H1 (cell line): ENCODE data around the gene CLEC16A. TPM values are rescaled to one million over a fixed set of nuclear protein-coding genes. Genes with fewer than 3 reads are reported as not detected.

ENCODE experiments used
- CTCF ChIA-PET: fragments of 300-600 bp; sonication (Branson Sonifier 250); formaldehyde crosslinking; loops from one replicate; lab custom pipeline; 2021; ENCODE audit not compliant: partially characterized antibody; lab: Charles Lee
- POLR2A ChIA-PET: fragments of 300-600 bp; sonication (Branson Sonifier 250); formaldehyde crosslinking; loops from one replicate; lab custom pipeline; 2021; ENCODE audit warnings: inconsistent platforms; ENCODE audit not compliant: partially characterized antibody; lab: Charles Lee
- DNase-seq, 2 experiments: peaks; one replicate each; pipeline versions ENCODE4 v3.0.0 to v3.0.0-alpha.2; 2010 to 2022; ENCODE audit warnings: low spot score in 2 of 2, low read depth in 1 of 2, mixed read lengths in 1 of 2
- FAIRE-seq: peaks from 2 replicates; lab custom pipeline; 2011; peaks lifted over from hg19 to GRCh38; lab: Jason Lieb, UNC
- H2AFZ ChIP-seq: 2 replicates; pipeline ENCODE4 v1.8.1; 2012; ENCODE audit warnings: low read length, inconsistent platforms
- H2AK5ac ChIP-seq: 2 replicates; pipeline ENCODE4 v1.6.1; 2013; ENCODE audit warnings: low read depth, low read length
- H2BK120ac ChIP-seq: replicated peaks from 2 replicates; pipeline ENCODE3; 2013; ENCODE audit warnings: low read depth, low read length, inconsistent platforms
- H2BK12ac ChIP-seq: 2 replicates; pipeline ENCODE4 v1.6.1; 2013; ENCODE audit warnings: low read depth, low read length
- H2BK15ac ChIP-seq: 2 replicates; pipeline ENCODE4 v1.6.1; 2013; ENCODE audit warnings: low read length
- H2BK20ac ChIP-seq: 2 replicates; pipeline ENCODE4 v1.6.1; 2013; ENCODE audit warnings: low read length
- H2BK5ac ChIP-seq: 2 replicates; pipeline ENCODE4 v1.6.1; 2013; ENCODE audit warnings: low read depth, low read length
- H3K14ac ChIP-seq: 2 replicates; pipeline ENCODE4 v1.6.1; 2013; ENCODE audit warnings: inconsistent platforms; ENCODE audit not compliant: insufficient read length
- H3K18ac ChIP-seq: 2 replicates; pipeline ENCODE4 v1.6.1; 2013; ENCODE audit warnings: low read length; ENCODE audit errors: extremely low read depth
- H3K23ac ChIP-seq: 2 replicates; pipeline ENCODE4 v1.6.1; 2013; ENCODE audit warnings: inconsistent platforms; ENCODE audit not compliant: insufficient read length
- H3K23me2 ChIP-seq: 2 replicates; pipeline ENCODE4 v1.6.1; 2013; ENCODE audit warnings: low read depth, low read length
- H3K27ac ChIP-seq: 2 replicates; pipeline ENCODE4 v1.6.1; 2011; ENCODE audit warnings: low read depth, low read length, inconsistent platforms
- H3K27me3 ChIP-seq, 4 experiments: replicated peaks in 1 of 4; 1 replicate in 1 of 4; 2 replicates in 3 of 4; pipeline versions ENCODE4 v1.6.1 to v1.8.1; 2011 to 2013; ENCODE audit warnings: low read length in 3 of 4, mild to moderate bottlenecking in 3 of 4, inconsistent platforms in 2 of 4, mixed read lengths in 2 of 4, moderate library complexity in 1 of 4; ENCODE audit not compliant: control insufficient read depth in 3 of 4, insufficient read depth in 3 of 4; ENCODE audit errors: extremely low read depth in 1 of 4
- H3K36me3 ChIP-seq, 4 experiments: 2 replicates each; pipeline versions ENCODE4 v1.6.1 to v1.8.1; 2011 to 2013; ENCODE audit warnings: mild to moderate bottlenecking in 4 of 4, low read length in 3 of 4, moderate library complexity in 2 of 4, control low read depth in 1 of 4, inconsistent platforms in 1 of 4; ENCODE audit not compliant: insufficient read depth in 4 of 4, control insufficient read depth in 2 of 4
- H3K4ac ChIP-seq: replicated peaks from 2 replicates; pipeline ENCODE3; 2013; ENCODE audit warnings: low read length, low read depth, mixed read lengths, inconsistent platforms; ENCODE audit not compliant: insufficient read length
- H3K4me1 ChIP-seq, 4 experiments: replicated peaks in 1 of 4; 1 replicate in 1 of 4; 2 replicates in 3 of 4; pipeline versions ENCODE4 v1.6.1 to v1.8.1; 2011 to 2013; ENCODE audit warnings: low read length in 3 of 4, inconsistent platforms in 2 of 4, mixed read lengths in 1 of 4; ENCODE audit not compliant: insufficient read depth in 4 of 4, control insufficient read depth in 3 of 4
- H3K4me2 ChIP-seq, 2 experiments: 2 replicates each; pipeline versions ENCODE4 v1.6.1 to v1.8.1; 2011 to 2013; ENCODE audit warnings: low read depth in 2 of 2, low read length in 2 of 2, control low read depth in 1 of 2, inconsistent platforms in 1 of 2, mild to moderate bottlenecking in 1 of 2; ENCODE audit not compliant: insufficient read depth in 1 of 2
- H3K4me3 ChIP-seq, 4 experiments: fragments of 200-600, 300-600 bp in 1 of 4; sonication (generic), shearing (Covaris generic), sonication (Bioruptor Twin) in 1 of 4; 2 replicates each; pipeline versions ENCODE4 v1.5.1 to v1.8.1; 2011 to 2016; ENCODE audit warnings: low read length in 4 of 4, low read depth in 3 of 4, control low read depth in 2 of 4, inconsistent platforms in 2 of 4, mild to moderate bottlenecking in 2 of 4, mixed read lengths in 1 of 4, moderate library complexity in 1 of 4; ENCODE audit not compliant: insufficient read depth in 2 of 4; ENCODE audit errors: extremely low read depth in 1 of 4
- H3K56ac ChIP-seq: replicated peaks from 2 replicates; pipeline ENCODE3; 2013; ENCODE audit warnings: low read depth, mild to moderate bottlenecking, mixed read lengths, low read length, inconsistent platforms; ENCODE audit not compliant: insufficient read length
- H3K79me1 ChIP-seq: 2 replicates; pipeline ENCODE4 v1.6.1; 2013; ENCODE audit warnings: low read depth, low read length, control low read depth
- H3K79me2 ChIP-seq, 2 experiments: 2 replicates each; pipeline versions ENCODE4 v1.6.1 to v1.8.1; 2012 to 2013; ENCODE audit warnings: low read length in 2 of 2, mild to moderate bottlenecking in 2 of 2, inconsistent platforms in 1 of 2; ENCODE audit not compliant: insufficient read depth in 2 of 2, control insufficient read depth in 1 of 2
- H3K9ac ChIP-seq, 4 experiments: replicated peaks in 1 of 4; 1 replicate in 1 of 4; 2 replicates in 3 of 4; pipeline versions ENCODE4 v1.6.1 to v1.8.1; 2011 to 2013; ENCODE audit warnings: low read depth in 3 of 4, low read length in 3 of 4, control low read depth in 2 of 4, mild to moderate bottlenecking in 2 of 4, moderate library complexity in 2 of 4, inconsistent platforms in 1 of 4; ENCODE audit errors: extremely low read depth in 1 of 4
- H3K9me3 ChIP-seq, 2 experiments: 2 replicates each; pipeline versions ENCODE4 v1.6.1 to v1.8.1; 2012 to 2013; ENCODE audit warnings: mild to moderate bottlenecking in 2 of 2, moderate library complexity in 2 of 2, control low read depth in 1 of 2, inconsistent platforms in 1 of 2, low read depth in 1 of 2, low read length in 1 of 2, mixed read lengths in 1 of 2; ENCODE audit not compliant: insufficient read depth in 2 of 2
- H4K20me1 ChIP-seq, 2 experiments: replicated peaks in 1 of 2; 2 replicates each; pipeline versions ENCODE3 to v1.8.1; 2011 to 2013; ENCODE audit warnings: inconsistent platforms in 2 of 2, low read length in 2 of 2, mild to moderate bottlenecking in 1 of 2; ENCODE audit not compliant: insufficient read depth in 2 of 2, control insufficient read depth in 1 of 2
- H4K5ac ChIP-seq: 2 replicates; pipeline ENCODE4 v1.6.1; 2013; ENCODE audit warnings: low read length, low read depth, mixed read lengths, inconsistent platforms; ENCODE audit not compliant: insufficient read length
- H4K8ac ChIP-seq: 2 replicates; pipeline ENCODE4 v1.8.0; 2013; ENCODE audit warnings: mild to moderate bottlenecking, moderate library complexity, low read length, inconsistent platforms; ENCODE audit not compliant: insufficient read depth; ENCODE audit errors: extremely low read depth
- H4K91ac ChIP-seq: replicated peaks from 2 replicates; pipeline ENCODE3; 2013; ENCODE audit warnings: low read length, mixed read lengths, inconsistent platforms; ENCODE audit not compliant: insufficient read length
- RXRA ChIP-seq: IDR thresholded peaks from 2 replicates; pipeline ENCODE4 v1.6.1; 2011; ENCODE audit warnings: low read depth, mild to moderate bottlenecking, low read length, moderate library complexity; ENCODE audit not compliant: insufficient read depth
- WGBS, 2 experiments: shearing (Covaris generic) in 1 of 2; methylation state at CpG; one replicate each; pipeline versions ENCODE4 v1.1.6 to v1.1.7; 2013 to 2015; ENCODE audit warnings: low lambda C conversion rate in 2 of 2, mixed read lengths in 2 of 2, inconsistent platforms in 1 of 2, low coverage in 1 of 2, missing lambda C conversion rate in 1 of 2; ENCODE audit not compliant: insufficient replicate concordance in 2 of 2, insufficient coverage in 1 of 2, insufficient read length in 1 of 2; ENCODE audit errors: extremely low coverage in 1 of 2, missing lambda C conversion rate in 1 of 2; 5-methylcytosine and 5-hydroxymethylcytosine counted together
- polyA plus RNA-seq, 7 experiments: library from polyadenylated mRNA; depleted of rRNA in 3 of 7; stranded (reverse) in 5 of 7; unstranded in 2 of 7; fragments of >200 nt in 5 of 7; fragments of 200-250 nt in 2 of 7; gene quantifications; 1 replicate in 5 of 7; 2 replicates in 1 of 7; 4 replicates in 1 of 7; pipeline versions ENCODE4 v1.2.1 to v1.2.3, GENCODE V29; 2011 to 2013; ENCODE audit warnings: missing spikeins in 2 of 7, mixed read lengths in 2 of 7
- total RNA-seq: library from RNA; stranded (reverse); fragmentation: NEBNext Ultra II Directional; extraction: Animal tissue kit (Norgen Biotek cat#: 25700); gene quantifications from 2 replicates; pipeline ENCODE4 v1.2.1, GENCODE V29; 2021
- TF ChIP-seq, protein P1 (sequence below): IDR thresholded peaks from 2 replicates; pipeline ENCODE4 v1.6.1; 2012; ENCODE audit warnings: inconsistent platforms

Gene CLEC16A
- total and polyA plus RNA-seq, 2 of the 8 experiments (the other 6 are each of a cell fraction or from before 2014, with no cell fraction given), result 7.6 to 19.3 TPM

DNA sequence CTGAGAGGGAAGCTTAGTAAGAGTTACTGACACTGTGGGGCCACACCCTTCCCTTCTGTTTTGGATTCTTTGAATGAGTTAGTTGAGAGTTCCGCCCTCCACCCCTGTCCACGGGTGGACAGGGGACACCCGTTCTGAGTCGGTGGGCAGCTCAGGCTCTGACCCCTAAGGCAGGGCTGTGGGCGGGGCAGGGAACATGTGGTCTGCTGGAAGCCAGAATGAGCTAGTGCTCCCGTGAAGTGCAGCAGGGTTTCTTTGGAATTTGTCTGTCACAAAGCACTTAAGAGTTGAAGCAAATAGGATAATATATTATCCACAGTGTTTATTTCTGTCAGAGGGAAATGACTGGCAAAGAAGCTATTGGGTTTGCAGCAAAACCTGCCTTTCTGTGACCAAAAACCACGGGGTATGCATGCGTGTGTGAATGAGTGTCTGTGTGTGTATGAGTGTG is 90.1 kb downstream of the CLEC16A start:
- no peak overlapping the region for H3K9ac ChIP-seq
- peaks cover 0 to 2% of the 10 kb centered on the region in 2 experiments for H4K20me1 ChIP-seq
- H3K4me2 ChIP-seq, result no peak overlapping the region
- ChIA-PET POLR2A (interaction anchor here (1.5 kb wide), 1 partner anchor 9 kb away, joined by 3 read pairs; no protein-coding TSS in a partner anchor), CTCF (interaction anchor here (0.7 to 2.7 kb wide), 8 partner anchors 9 to 236 kb away, joined by 3 to 7 read pairs (median 4); no protein-coding TSS in a partner anchor)
- TF ChIP-seq, protein P1, sequence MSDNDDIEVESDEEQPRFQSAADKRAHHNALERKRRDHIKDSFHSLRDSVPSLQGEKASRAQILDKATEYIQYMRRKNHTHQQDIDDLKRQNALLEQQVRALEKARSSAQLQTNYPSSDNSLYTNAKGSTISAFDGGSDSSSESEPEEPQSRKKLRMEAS, result no peak
- TF ChIP-seq RXRA, result no peak
- no peak overlapping the region for H2BK20ac ChIP-seq
- no peak overlapping the region for H3K4ac ChIP-seq
- no peaks in the 10 kb centered on the region for H3K9me3 ChIP-seq
- H3K23me2 ChIP-seq, result no peaks in the 10 kb centered on the region
- no peak overlapping the region for H2AK5ac ChIP-seq
- H2BK12ac ChIP-seq, result no peak overlapping the region
- FAIRE-seq (no peak), DNase-seq (no peak)
- H3K4me3 ChIP-seq, result no peak overlapping the region
- no peaks in the 10 kb centered on the region for H3K27me3 ChIP-seq
- no peaks in the 10 kb centered on the region for H3K79me1 ChIP-seq
- 84% methylated on average over 8 of the region's 8 CpGs; no CpG with 5 or more reads in 1 of the 2 experiments for whole genome bisulfite sequencing, 2 experiments
- H2BK5ac ChIP-seq, result no peak overlapping the region
- H4K8ac ChIP-seq, result no peak overlapping the region
- H3K79me2 ChIP-seq, result no peaks in the 10 kb centered on the region
- H2AFZ ChIP-seq, result no peak overlapping the region
- H2BK120ac ChIP-seq, result no peak overlapping the region
- H4K5ac ChIP-seq, result no peak overlapping the region
- H3K56ac ChIP-seq, result no peak overlapping the region
- no peak overlapping the region for H3K14ac ChIP-seq
- H2BK15ac ChIP-seq, result no peak overlapping the region
- H3K4me1 ChIP-seq, result peaks cover 0 to 6% (median 0%) of the 10 kb centered on the region in 4 experiments; a peak in 3 of 7 replicates
- H4K91ac ChIP-seq, result no peak overlapping the region
- no peak overlapping the region for H3K27ac ChIP-seq
- H3K36me3 ChIP-seq, result peaks cover 0 to 4% (median 0%) of the 10 kb centered on the region in 4 experiments; a peak in 1 of 8 replicates
- no peak overlapping the region for H3K18ac ChIP-seq
- no peak overlapping the region for H3K23ac ChIP-seq
